PC-9 (cell line): ENCODE measurements around the gene APOB. TPM values are rescaled to one million over a fixed set of nuclear protein-coding genes. Genes with fewer than 3 reads are reported as not detected.

Source experiments
- BruUV-seq: library from RNA; stranded (reverse); fragments of 400-500 nt; replicated peaks from 2 replicates; lab custom pipeline; 2021; lab: Mats Ljungman, UMichigan
- CTCF ChIA-PET: fragments of 300-600 bp; sonication (Branson Sonifier 250); formaldehyde crosslinking; loops from one replicate; lab custom pipeline; 2022; ENCODE audit warnings: antibody characterized with exemption; lab: Charles Lee
- POLR2A ChIA-PET: fragments of 300-600 bp; sonication (Branson Sonifier 250); formaldehyde crosslinking; loops from one replicate; lab custom pipeline; 2022; ENCODE audit warnings: antibody characterized with exemption; ENCODE audit not compliant: unreplicated experiment; lab: Charles Lee
- DNase-seq, 2 experiments: peaks; one replicate each; pipeline versions ENCODE4 v3.0.0 to v3.0.0-alpha.2; 2015 to 2022; ENCODE audit warnings: mixed read lengths in 1 of 2
- H2AFZ ChIP-seq: fragments of 200-600 bp; sonication (generic); 2 replicates; pipeline ENCODE4 v1.8.1; 2017; ENCODE audit warnings: antibody characterized with exemption
- H3F3A ChIP-seq: fragments of 200-600 bp; sonication (generic); 2 replicates; pipeline ENCODE4 v1.8.1; 2017; ENCODE audit warnings: antibody characterized with exemption, mild to moderate bottlenecking, low read depth; ENCODE audit not compliant: insufficient read depth
- H3K27ac ChIP-seq: fragments of 200-600 bp; sonication (generic); 2 replicates; pipeline ENCODE4 v1.6.1; 2016; ENCODE audit warnings: mixed run types
- H3K27me3 ChIP-seq: fragments of 200-600 bp; sonication (generic); 2 replicates; pipeline ENCODE4 v1.6.1; 2016; ENCODE audit warnings: low read depth, mixed run types; ENCODE audit not compliant: insufficient read depth
- H3K36me3 ChIP-seq: fragments of 200-600 bp; sonication (generic); 2 replicates; pipeline ENCODE4 v1.6.1; 2016; ENCODE audit warnings: low read depth, mixed run types
- H3K4me1 ChIP-seq: fragments of 200-600 bp; sonication (generic); replicated peaks from 2 replicates; pipeline ENCODE4 v1.6.1; 2016; ENCODE audit warnings: mixed run types; ENCODE audit not compliant: insufficient read depth
- H3K4me2 ChIP-seq: fragments of 200-600 bp; sonication (generic); 2 replicates; pipeline ENCODE4 v1.6.1; 2017; ENCODE audit warnings: mixed run types
- H3K4me3 ChIP-seq: fragments of 200-600 bp; sonication (generic); 2 replicates; pipeline ENCODE4 v1.6.1; 2016; ENCODE audit warnings: mixed run types
- H3K79me2 ChIP-seq: fragments of 200-600 bp; sonication (generic); 2 replicates; pipeline ENCODE4 v1.6.1; 2017; ENCODE audit warnings: low read depth, mixed run types
- H3K9me2 ChIP-seq: fragments of 200-600 bp; sonication (generic); 2 replicates; pipeline ENCODE4 v1.8.1; 2017; ENCODE audit warnings: mild to moderate bottlenecking; ENCODE audit not compliant: insufficient read depth
- H3K9me3 ChIP-seq: fragments of 200-600 bp; sonication (generic); 2 replicates; pipeline ENCODE4 v1.8.1; 2016; ENCODE audit warnings: low read depth; ENCODE audit not compliant: insufficient read depth
- H4K20me1 ChIP-seq: fragments of 200-600 bp; sonication (generic); 2 replicates; pipeline ENCODE4 v1.8.1; 2017; ENCODE audit not compliant: insufficient read depth
- CTCF ChIP-seq: fragments of 200-600 bp; sonication (generic); conservative IDR thresholded peaks from 2 replicates; pipeline ENCODE4 v1.6.1; 2017; ENCODE audit warnings: mixed run types, antibody characterized with exemption, mild to moderate bottlenecking, moderate library complexity
- EZH2 ChIP-seq: fragments of 200-600 bp; sonication (generic); IDR thresholded peaks from 2 replicates; pipeline ENCODE4 v1.8.0; 2017; ENCODE audit warnings: antibody characterized with exemption, low read depth
- intact Hi-C: fragments of 100-400 bp; cut with micrococcal nuclease; formaldehyde crosslinking; loops from one replicate; pipeline ENCODE4 v1.10.0; 2022; ENCODE audit not compliant: unreplicated experiment
- total RNA-seq: library from RNA; stranded (reverse); gene quantifications from 2 replicates; pipeline ENCODE4 v1.2.3, GENCODE V29; 2021

APOB gene
- total RNA-seq, 1 experiment from 2014 or later, result not detected

- ChIA-PET CTCF (no interaction called here), POLR2A (no interaction called here)
- no peak overlapping the region for H2AFZ ChIP-seq
- no peak overlapping the region for H3K27ac ChIP-seq
- intact Hi-C loops, result loop anchor here (2.0 kb wide), 2 partner anchors 76 to 122 kb away; no protein-coding TSS in a partner anchor
- H3K79me2 ChIP-seq, result no peaks in the 10 kb centered on the region
- H4K20me1 ChIP-seq, result no peaks in the 10 kb centered on the region
- no peak overlapping the region for H3K4me2 ChIP-seq
- BruUV-seq, result no TSS peak
- no peaks in the 10 kb centered on the region for H3K9me2 ChIP-seq
- H3K4me1 ChIP-seq, result no peaks in the 10 kb centered on the region
- no peak for DNase-seq
- H3K9me3 ChIP-seq, result no peaks in the 10 kb centered on the region
- H3K36me3 ChIP-seq, result no peaks in the 10 kb centered on the region
- no peak overlapping the region for H3K4me3 ChIP-seq
- no peaks in the 10 kb centered on the region for H3F3A ChIP-seq
- peaks cover 16% of the 10 kb centered on the region for H3K27me3 ChIP-seq
- no peak for TF ChIP-seq CTCF
- TF ChIP-seq EZH2, result no peak
These were observed 1.2 kb downstream of the APOB start for GRCh38 chr2:21042708-21042957.

- Histone ChIP-seq H3K4me3 (no peak overlapping the region), H3K79me2 (no peaks in the 10 kb centered on the region), H3K9me3 (no peaks in the 10 kb centered on the region), H3K27me3 (peaks cover 16% of the 10 kb centered on the region), H3F3A (no peaks in the 10 kb centered on the region), H3K9me2 (no peaks in the 10 kb centered on the region), H3K27ac (no peak overlapping the region), H2AFZ (no peak overlapping the region), H3K36me3 (no peaks in the 10 kb centered on the region), H3K4me1 (no peaks in the 10 kb centered on the region), H3K4me2 (no peak overlapping the region), H4K20me1 (no peaks in the 10 kb centered on the region)
- BruUV-seq, result no TSS peak
- DNase-seq, result no peak
- POLR2A ChIA-PET, result no interaction called here
- intact Hi-C loops, result loop anchor here (2.0 kb wide), 2 partner anchors 77 to 123 kb away; no protein-coding TSS in a partner anchor
- CTCF ChIA-PET, result no interaction called here
- TF ChIP-seq CTCF (no peak), EZH2 (no peak)
These were observed 1.7 kb downstream of the APOB start for GRCh38 chr2:21041943-21042707.

GRCh38 chr2:21041462-21041861, 2.4 kb downstream of the APOB start:
- BruUV-seq, result no TSS peak
- H3K9me2 ChIP-seq, result no peaks in the 10 kb centered on the region
- H3K27ac ChIP-seq, result no peak overlapping the region
- H3K79me2 ChIP-seq, result no peaks in the 10 kb centered on the region
- no peak overlapping the region for H2AFZ ChIP-seq
- no peaks in the 10 kb centered on the region for H3K36me3 ChIP-seq
- no peaks in the 10 kb centered on the region for H3K4me1 ChIP-seq
- peaks cover 17% of the 10 kb centered on the region for H3K27me3 ChIP-seq
- H3K4me2 ChIP-seq, result no peak overlapping the region
- H3F3A ChIP-seq, result no peaks in the 10 kb centered on the region
- intact Hi-C loops, result no loop called here
- POLR2A ChIA-PET, result no interaction called here
- DNase-seq, result no peak
- TF ChIP-seq CTCF, result no peak
- no peak for TF ChIP-seq EZH2
- CTCF ChIA-PET, result no interaction called here
- no peaks in the 10 kb centered on the region for H4K20me1 ChIP-seq
- no peaks in the 10 kb centered on the region for H3K9me3 ChIP-seq
- no peak overlapping the region for H3K4me3 ChIP-seq
